GM12892 (cell line): Measurements from ENCODE around the gene XCR1.

Experiments used
- POLR2A ChIP-seq: IDR thresholded peaks from 2 replicates; pipeline ENCODE4 v1.6.1; 2011; ENCODE audit warnings: low read depth, low read length, control low read depth
- POLR2AphosphoS5 ChIP-seq: IDR thresholded peaks from 2 replicates; pipeline ENCODE4 v1.6.1; 2011; ENCODE audit warnings: low read depth, low read length, control low read depth
- TAF1 ChIP-seq: IDR thresholded peaks from 2 replicates; pipeline ENCODE4 v1.6.1; 2011; ENCODE audit warnings: low read depth, mild to moderate bottlenecking, control low read depth, low read length, borderline replicate concordance

DNA sequence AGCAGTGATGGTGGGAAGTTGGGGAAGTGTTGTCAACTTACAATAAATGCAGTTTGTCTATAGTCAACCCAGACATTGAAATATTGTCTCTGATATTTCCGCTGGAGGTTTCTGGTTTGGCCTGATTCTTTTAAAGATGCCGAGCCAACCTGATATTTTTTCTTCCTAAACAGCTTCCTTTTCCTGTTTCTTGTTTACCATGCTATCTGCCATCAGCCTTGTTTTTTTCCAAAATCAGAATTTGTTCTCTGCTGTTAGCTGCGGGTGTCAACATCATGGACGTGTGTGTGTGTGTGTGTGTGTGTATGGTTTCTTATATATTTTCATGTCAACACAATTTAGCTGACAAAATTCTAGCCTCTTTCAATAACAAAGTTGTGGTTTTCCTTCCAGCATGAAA, 41.2 kb upstream of the XCR1 start:
- TF ChIP-seq POLR2A (no peak), POLR2AphosphoS5 (no peak), TAF1 (no peak)
